ENCODE measurements around the gene GFY.

Gene GFY

DNA sequence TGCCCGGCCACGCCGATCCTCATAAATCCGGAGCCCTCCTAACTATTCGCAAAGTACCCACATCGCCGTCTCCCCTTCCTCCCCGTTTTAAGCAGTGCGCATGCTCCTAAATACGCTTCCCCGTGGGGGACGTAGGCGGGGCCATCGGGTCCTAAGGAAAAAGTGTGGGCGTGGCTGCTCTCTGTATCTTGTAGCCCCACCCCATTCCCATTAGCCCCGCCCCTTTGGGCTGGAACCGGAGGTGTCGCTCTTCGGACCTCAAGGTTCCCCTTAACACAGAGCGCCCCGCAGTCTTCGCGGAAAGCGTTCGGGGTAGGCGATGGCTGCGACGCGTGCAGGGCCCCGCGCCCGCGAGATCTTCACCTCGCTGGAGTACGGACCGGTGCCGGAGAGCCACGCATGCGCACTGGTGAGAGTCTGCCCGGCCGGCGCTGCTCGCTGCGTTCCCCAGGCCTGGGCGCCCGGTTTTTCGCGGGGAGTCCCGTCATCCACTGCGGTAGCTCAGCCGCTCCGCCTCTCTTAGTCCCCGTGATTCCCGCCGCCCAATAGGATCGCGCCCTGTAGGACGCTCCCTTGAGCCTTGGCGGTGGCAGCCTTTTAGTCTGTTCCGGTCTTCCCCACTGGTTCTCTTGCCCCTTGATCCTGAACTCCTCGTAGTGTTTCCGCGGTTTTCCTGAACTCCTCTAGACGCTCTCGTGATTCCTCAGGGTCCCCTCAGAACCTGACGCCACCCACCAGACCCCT is 28.0 kb downstream of the GFY start, which contains the start of gene ALDH16A1:
TSS of gene ALDH16A1 (plus strand) at position 213 of the 744 bp plus-strand sequence. CDS start at position 320, 107 bp downstream.
- Histone ChIP-seq H2BK5ac (ENCODE audit: low read length) (peak within 1 kb of the TSS; percentile 74), H3K4me1 (ENCODE audit: control insufficient read depth, low read depth, low read length) (no peaks in the 10 kb centered on the region), H3K23ac (ENCODE audit: low read length) (no peak within 1 kb of the TSS), H3K4me2 (ENCODE audit: low read length) (peak within 1 kb of the TSS; percentile 96), H3K79me1 (ENCODE audit: low read length) (peaks cover 11% of the 10 kb centered on the region), H3K36me3 (ENCODE audit: control insufficient read depth, insufficient read depth, low read length) (peaks cover 2% of the 10 kb centered on the region), H2AK5ac (ENCODE audit: low read length) (peak within 1 kb of the TSS; percentile 98), H3K4me3 (ENCODE audit: low read length) (peak within 1 kb of the TSS; percentile 85), H3K18ac (ENCODE audit: low read length) (peak within 1 kb of the TSS; percentile 95), H3K79me2 (ENCODE audit: control insufficient read depth, insufficient read depth, low read length) (peaks cover 6% of the 10 kb centered on the region), H4K5ac (ENCODE audit: low read length) (peak within 1 kb of the TSS; percentile 89), H3K56ac (ENCODE audit: low read length) (peak within 1 kb of the TSS; percentile 99), H3K4ac (ENCODE audit: low read depth, low read length) (peak within 1 kb of the TSS; percentile 97), H2BK15ac (replicated peaks; ENCODE audit: low read depth) (no peak within 1 kb of the TSS), H3K9ac (ENCODE audit: low read length) (peak within 1 kb of the TSS; percentile 98), H4K8ac (ENCODE audit: low read depth, low read length) (peak within 1 kb of the TSS; percentile 95), H2BK120ac (ENCODE audit: low read depth, low read length) (no peak within 1 kb of the TSS), H3K27ac (ENCODE audit: low read depth, low read length) (peak within 1 kb of the TSS; percentile 98), H3K27me3 (ENCODE audit: insufficient read depth, low read length, poor library complexity) (no peaks in the 10 kb centered on the region)
- DNase-seq: peak; percentile 99
- no CpG with 5 or more reads among the region's 66 CpGs for WGBS (ENCODE audit: extremely low coverage, insufficient coverage, low lambda C conversion rate)

DNA sequence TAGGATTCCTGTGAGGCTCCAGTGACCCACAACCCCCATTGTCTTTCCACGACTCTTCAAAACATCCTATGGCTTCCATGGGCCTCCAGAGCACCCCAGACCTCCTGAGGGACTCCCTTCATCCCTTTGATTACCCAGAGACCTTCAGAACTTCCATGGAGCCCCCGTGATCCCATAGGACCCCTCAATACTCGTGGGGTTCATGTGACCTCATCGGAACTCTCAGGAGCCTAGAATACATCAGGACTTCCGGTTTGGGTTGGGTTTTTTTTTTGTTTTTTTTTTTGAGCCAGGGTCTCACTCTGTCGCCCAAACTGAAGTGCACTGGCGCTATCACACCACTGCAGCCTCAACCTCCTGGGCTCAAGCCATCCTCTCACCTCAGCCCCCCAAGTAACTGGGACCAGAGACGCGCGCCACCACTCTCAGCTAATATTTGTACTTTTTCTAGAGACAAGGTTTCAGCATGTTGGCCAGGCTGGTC is 28.6 kb downstream of the GFY start:
- no peaks in the 10 kb centered on the region for H3K4me1 ChIP-seq (ENCODE audit: control insufficient read depth, low read depth, low read length)
- H3K4me3 ChIP-seq (ENCODE audit: low read length): peak overlapping the region; percentile 85
- peak overlapping the region; percentile 89 for H4K5ac ChIP-seq (ENCODE audit: low read length)
- peak overlapping the region; percentile 96 for H3K4me2 ChIP-seq (ENCODE audit: low read length)
- H3K9ac ChIP-seq (ENCODE audit: low read length): peak overlapping the region; percentile 98
- no peaks in the 10 kb centered on the region for H3K27me3 ChIP-seq (ENCODE audit: insufficient read depth, low read length, poor library complexity)
- H4K8ac ChIP-seq (ENCODE audit: low read depth, low read length): peak overlapping the region; percentile 95
- peaks cover 2% of the 10 kb centered on the region for H3K36me3 ChIP-seq (ENCODE audit: control insufficient read depth, insufficient read depth, low read length)
- H3K4ac ChIP-seq (ENCODE audit: low read depth, low read length): peak overlapping the region; percentile 97
- H3K23ac ChIP-seq (ENCODE audit: low read length): no peak overlapping the region
- peak overlapping the region; percentile 85 for H3K27ac ChIP-seq (ENCODE audit: low read depth, low read length)
- H2BK15ac ChIP-seq (replicated peaks; ENCODE audit: low read depth): no peak overlapping the region
- peak overlapping the region; percentile 95 for H3K18ac ChIP-seq (ENCODE audit: low read length)
- H2BK5ac ChIP-seq (ENCODE audit: low read length): peak overlapping the region; percentile 74
- peaks cover 6% of the 10 kb centered on the region for H3K79me2 ChIP-seq (ENCODE audit: control insufficient read depth, insufficient read depth, low read length)
- no peak for DNase-seq
- H2AK5ac ChIP-seq (ENCODE audit: low read length): peak overlapping the region; percentile 98
- no CpG with 5 or more reads among the region's 10 CpGs for WGBS (ENCODE audit: extremely low coverage, insufficient coverage, low lambda C conversion rate)
- peaks cover 9% of the 10 kb centered on the region for H3K79me1 ChIP-seq (ENCODE audit: low read length)
- no peak overlapping the region for H2BK120ac ChIP-seq (ENCODE audit: low read depth, low read length)
- H3K56ac ChIP-seq (ENCODE audit: low read length): peak overlapping the region; percentile 98

DNA sequence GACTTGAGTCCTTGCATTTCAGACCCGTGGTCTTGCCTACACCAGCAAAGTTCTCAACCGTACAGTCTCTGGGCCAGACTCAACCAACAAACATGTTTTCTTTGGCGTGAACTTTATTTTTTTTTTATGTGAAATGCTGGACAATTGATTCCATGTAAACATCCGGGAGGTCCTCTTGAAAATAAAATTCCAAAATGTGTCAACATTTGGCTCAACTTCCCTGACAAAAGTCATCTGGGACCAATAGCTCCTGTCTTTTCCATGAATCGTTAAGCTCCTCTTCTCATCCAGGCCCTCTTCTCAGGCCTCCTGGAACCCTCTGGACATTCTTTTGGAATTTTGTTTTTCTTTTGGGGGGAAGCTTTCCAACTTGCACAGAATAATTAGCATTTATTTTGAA is 30.6 kb downstream of the GFY start:
- no peak overlapping the region for H3K56ac ChIP-seq (ENCODE audit: low read length)
- no peaks in the 10 kb centered on the region for H3K36me3 ChIP-seq (ENCODE audit: control insufficient read depth, insufficient read depth, low read length)
- no CpG with 5 or more reads among the region's 5 CpGs for WGBS (ENCODE audit: extremely low coverage, insufficient coverage, low lambda C conversion rate)
- no peaks in the 10 kb centered on the region for H3K4me1 ChIP-seq (ENCODE audit: control insufficient read depth, low read depth, low read length)
- H2BK120ac ChIP-seq (ENCODE audit: low read depth, low read length): no peak overlapping the region
- H4K8ac ChIP-seq (ENCODE audit: low read depth, low read length): no peak overlapping the region
- H3K79me2 ChIP-seq (ENCODE audit: control insufficient read depth, insufficient read depth, low read length): peaks cover under 1% of the 10 kb centered on the region
- peaks cover 3% of the 10 kb centered on the region for H3K79me1 ChIP-seq (ENCODE audit: low read length)
- H3K27me3 ChIP-seq (ENCODE audit: insufficient read depth, low read length, poor library complexity): no peaks in the 10 kb centered on the region
- no peak overlapping the region for H3K23ac ChIP-seq (ENCODE audit: low read length)
- no peak overlapping the region for H3K4me3 ChIP-seq (ENCODE audit: low read length)
- H4K5ac ChIP-seq (ENCODE audit: low read length): no peak overlapping the region
- no peak overlapping the region for H3K4me2 ChIP-seq (ENCODE audit: low read length)
- no peak overlapping the region for H3K9ac ChIP-seq (ENCODE audit: low read length)
- no peak for DNase-seq
- no peak overlapping the region for H2BK15ac ChIP-seq (replicated peaks; ENCODE audit: low read depth)
- no peak overlapping the region for H3K27ac ChIP-seq (ENCODE audit: low read depth, low read length)
- no peak overlapping the region for H2AK5ac ChIP-seq (ENCODE audit: low read length)
- no peak overlapping the region for H3K18ac ChIP-seq (ENCODE audit: low read length)
- H3K4ac ChIP-seq (ENCODE audit: low read depth, low read length): no peak overlapping the region
- no peak overlapping the region for H2BK5ac ChIP-seq (ENCODE audit: low read length)

DNA sequence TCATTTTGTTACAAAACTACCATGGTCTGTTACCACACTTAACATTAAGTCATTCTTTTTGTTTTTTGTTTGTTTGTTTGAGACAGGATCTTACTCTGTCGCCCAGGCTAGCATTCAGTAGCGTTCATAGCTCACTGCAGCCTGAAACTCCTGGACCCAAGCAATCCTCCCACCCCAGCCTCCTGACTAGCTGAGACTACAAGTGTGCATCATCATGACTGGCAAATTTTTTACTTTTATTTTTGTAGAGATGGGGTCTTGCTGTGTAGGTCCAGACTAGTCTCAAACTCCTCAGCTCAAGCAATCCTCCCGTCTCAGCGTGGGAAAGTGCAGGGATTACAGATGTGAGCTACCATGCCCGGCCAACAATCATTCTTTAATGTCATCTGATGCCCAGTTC is 31.1 kb downstream of the GFY start:
- Histone ChIP-seq H2BK15ac (replicated peaks; ENCODE audit: low read depth) (no peak overlapping the region), H3K79me2 (ENCODE audit: control insufficient read depth, insufficient read depth, low read length) (no peaks in the 10 kb centered on the region), H3K56ac (ENCODE audit: low read length) (no peak overlapping the region), H3K4me1 (ENCODE audit: control insufficient read depth, low read depth, low read length) (no peaks in the 10 kb centered on the region), H3K23ac (ENCODE audit: low read length) (no peak overlapping the region), H4K8ac (ENCODE audit: low read depth, low read length) (no peak overlapping the region), H3K36me3 (ENCODE audit: control insufficient read depth, insufficient read depth, low read length) (no peaks in the 10 kb centered on the region), H2AK5ac (ENCODE audit: low read length) (no peak overlapping the region), H3K4ac (ENCODE audit: low read depth, low read length) (no peak overlapping the region), H2BK120ac (ENCODE audit: low read depth, low read length) (no peak overlapping the region), H3K27me3 (ENCODE audit: insufficient read depth, low read length, poor library complexity) (no peaks in the 10 kb centered on the region), H3K18ac (ENCODE audit: low read length) (no peak overlapping the region), H4K5ac (ENCODE audit: low read length) (no peak overlapping the region), H3K4me2 (ENCODE audit: low read length) (no peak overlapping the region), H2BK5ac (ENCODE audit: low read length) (no peak overlapping the region), H3K9ac (ENCODE audit: low read length) (no peak overlapping the region), H3K4me3 (ENCODE audit: low read length) (no peak overlapping the region), H3K79me1 (ENCODE audit: low read length) (peaks cover 3% of the 10 kb centered on the region), H3K27ac (ENCODE audit: low read depth, low read length) (no peak overlapping the region)
- DNase-seq: no peak
- no CpG with 5 or more reads among the region's 5 CpGs for WGBS (ENCODE audit: extremely low coverage, insufficient coverage, low lambda C conversion rate)

DNA sequence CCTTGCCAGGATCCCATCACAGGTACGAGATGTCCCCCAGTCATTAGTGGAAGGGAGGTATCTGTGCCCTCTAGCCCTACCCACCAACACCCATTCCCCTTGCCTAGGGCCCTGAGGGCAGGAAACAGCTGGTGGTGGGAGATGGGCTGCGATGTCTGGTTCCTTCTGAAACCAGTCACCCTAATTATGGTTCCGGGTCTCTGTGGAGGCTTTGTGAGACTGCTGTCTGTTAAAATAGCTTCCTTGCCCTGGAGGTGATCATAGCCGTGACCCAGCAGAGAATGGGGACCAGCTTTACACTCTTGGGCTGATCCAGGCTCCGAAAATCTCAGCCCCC is 33.3 kb downstream of the GFY start:
- H4K8ac ChIP-seq (ENCODE audit: low read depth, low read length): no peak overlapping the region
- H3K36me3 ChIP-seq (ENCODE audit: control insufficient read depth, insufficient read depth, low read length): no peaks in the 10 kb centered on the region
- no peaks in the 10 kb centered on the region for H3K27me3 ChIP-seq (ENCODE audit: insufficient read depth, low read length, poor library complexity)
- H2BK120ac ChIP-seq (ENCODE audit: low read depth, low read length): no peak overlapping the region
- H3K23ac ChIP-seq (ENCODE audit: low read length): no peak overlapping the region
- no peak overlapping the region for H2BK15ac ChIP-seq (replicated peaks; ENCODE audit: low read depth)
- no peak overlapping the region for H3K27ac ChIP-seq (ENCODE audit: low read depth, low read length)
- WGBS (ENCODE audit: extremely low coverage, insufficient coverage, low lambda C conversion rate): no CpG with 5 or more reads among the region's 5 CpGs
- H3K4me1 ChIP-seq (ENCODE audit: control insufficient read depth, low read depth, low read length): no peaks in the 10 kb centered on the region
- no peak overlapping the region for H4K5ac ChIP-seq (ENCODE audit: low read length)
- no peak overlapping the region for H2AK5ac ChIP-seq (ENCODE audit: low read length)
- H3K79me1 ChIP-seq (ENCODE audit: low read length): peaks cover 3% of the 10 kb centered on the region
- no peak overlapping the region for H3K4me2 ChIP-seq (ENCODE audit: low read length)
- no peak overlapping the region for H3K9ac ChIP-seq (ENCODE audit: low read length)
- no peak overlapping the region for H2BK5ac ChIP-seq (ENCODE audit: low read length)
- no peak overlapping the region for H3K56ac ChIP-seq (ENCODE audit: low read length)
- DNase-seq: no peak
- H3K4ac ChIP-seq (ENCODE audit: low read depth, low read length): no peak overlapping the region
- no peak overlapping the region for H3K4me3 ChIP-seq (ENCODE audit: low read length)
- H3K18ac ChIP-seq (ENCODE audit: low read length): no peak overlapping the region
- no peaks in the 10 kb centered on the region for H3K79me2 ChIP-seq (ENCODE audit: control insufficient read depth, insufficient read depth, low read length)
